HG03066 (cell line): Measurements from ENCODE around the gene IFNLR1.

Experiments
- ATAC-seq: cut with Tn5 transposase; IDR thresholded peaks from one replicate; pipeline ENCODE4 v1.9.1; 2021; ENCODE audit warnings: low read depth; ENCODE audit not compliant: unreplicated experiment

The IFNLR1 gene

GRCh38 chr1:24180676-24181075 is 6.4 kb downstream of the IFNLR1 start:
- ATAC-seq = no peak

GRCh38 chr1:24179251-24179840 is 7.7 kb downstream of the IFNLR1 start:
- ATAC-seq = no peak

DNA sequence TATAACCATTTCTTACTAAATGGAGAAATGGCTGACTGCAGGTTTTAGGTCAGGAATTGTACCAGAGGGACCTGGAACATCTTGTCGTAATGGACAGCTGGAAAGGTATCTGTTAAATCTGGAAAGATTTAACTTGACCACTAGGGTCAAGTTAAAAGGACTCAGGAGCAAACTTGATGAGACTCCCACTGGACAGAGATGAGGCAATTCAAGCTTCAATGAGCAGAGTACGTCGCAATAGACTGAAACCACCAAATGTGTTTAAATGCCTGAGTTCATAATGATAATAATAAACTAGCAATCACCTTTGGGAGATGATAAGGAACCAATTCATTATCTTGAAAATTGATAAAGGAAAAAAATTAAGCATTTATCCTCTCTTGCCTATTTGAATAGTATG is 8.7 kb downstream of the IFNLR1 start:
- no peak for ATAC-seq

- no peak for ATAC-seq
Measured at GRCh38 chr1:24177161-24177560, 9.9 kb downstream of the IFNLR1 start.

- no peak for ATAC-seq
Measured at GRCh38 chr1:24175033-24175755, 11.9 kb downstream of the IFNLR1 start.

GRCh38 chr1:24173638-24174575 is 13.2 kb downstream of the IFNLR1 start:
- no peak for ATAC-seq

DNA sequence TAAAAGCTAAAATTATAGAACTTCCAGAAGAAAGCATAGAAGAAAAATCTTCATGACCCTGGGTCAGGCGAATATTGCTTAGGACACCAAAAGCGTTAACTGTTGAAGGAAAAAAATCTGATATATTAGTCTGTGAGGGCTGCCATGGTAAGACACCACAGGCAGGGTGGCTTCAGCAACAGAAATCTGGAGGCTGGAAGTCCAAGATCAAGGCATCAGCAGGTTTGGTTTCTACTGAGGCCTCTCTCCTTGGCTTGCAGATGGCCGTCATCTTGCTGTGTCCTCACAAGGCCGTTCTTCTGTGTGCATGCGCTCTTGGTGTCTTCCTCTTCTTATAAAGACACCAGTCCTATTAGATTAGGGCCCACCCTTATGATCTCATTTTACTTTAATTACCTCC is 14.5 kb downstream of the IFNLR1 start:
- ATAC-seq = no peak

DNA sequence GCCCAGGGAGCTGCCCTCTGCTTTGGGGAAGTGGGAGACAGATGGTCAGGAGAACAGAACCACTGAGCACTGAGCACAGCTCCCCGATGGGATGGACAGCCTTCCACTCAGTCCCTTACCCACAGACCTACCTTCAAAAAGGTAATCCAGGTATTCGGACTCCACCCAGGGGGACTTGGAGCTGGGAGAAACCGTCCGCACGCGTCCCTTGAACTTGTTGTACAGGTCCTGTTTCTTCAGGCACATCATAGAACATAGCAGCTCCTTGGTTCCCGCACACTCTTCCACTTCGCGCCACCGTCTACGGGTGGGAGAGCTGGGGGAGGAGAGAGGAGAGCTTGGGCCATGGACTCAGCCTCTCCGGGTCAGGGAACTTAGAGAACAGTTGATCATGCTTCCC is 17.8 kb downstream of the IFNLR1 start:
- ATAC-seq = no peak

GRCh38 chr1:24168245-24168644 is 18.8 kb downstream of the IFNLR1 start:
- ATAC-seq = no peak

- ATAC-seq = no peak
Measured at GRCh38 chr1:24167008-24167407, 20.1 kb downstream of the IFNLR1 start.

- no peak for ATAC-seq
Measured at GRCh38 chr1:24165500-24165899, 21.6 kb downstream of the IFNLR1 start.

DNA sequence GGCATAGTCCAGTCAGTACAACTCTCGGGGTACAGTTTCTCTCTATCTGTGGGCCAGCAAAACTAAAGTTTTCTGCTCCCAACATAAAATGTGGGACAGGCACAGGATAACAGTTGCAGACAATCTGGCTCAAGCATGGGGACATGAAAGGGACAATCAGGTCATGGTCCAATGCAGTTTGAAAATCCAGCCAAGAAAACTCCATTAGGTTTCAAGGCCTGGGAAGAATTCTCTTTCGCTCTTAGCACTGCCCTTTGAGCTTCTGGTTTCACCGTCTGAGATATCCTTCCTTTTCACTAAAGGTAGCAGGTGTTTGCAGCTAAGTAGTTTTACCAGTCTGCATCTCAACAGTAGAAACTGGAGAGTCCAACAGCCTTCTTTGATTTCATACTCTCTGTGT is 23.1 kb downstream of the IFNLR1 start:
- no peak for ATAC-seq

DNA sequence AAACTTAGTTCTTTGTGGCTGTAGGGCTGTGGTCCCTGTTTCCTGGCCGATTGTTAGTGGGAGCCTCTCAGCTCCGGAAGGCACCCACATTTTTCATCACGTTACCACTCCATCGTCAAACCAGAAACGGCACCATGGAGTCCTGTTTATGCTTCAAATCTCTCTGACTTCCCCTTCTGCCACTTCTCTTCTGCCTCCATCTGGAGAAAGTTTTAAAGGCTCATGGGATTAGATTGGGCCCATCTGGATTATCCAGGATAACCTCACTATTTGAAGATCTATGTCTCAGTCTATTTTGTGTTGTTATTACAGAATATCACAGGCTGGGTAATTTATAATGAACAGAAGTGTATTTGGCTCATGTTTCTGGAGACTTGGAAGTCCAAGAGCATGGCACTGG is 24.9 kb downstream of the IFNLR1 start:
- no peak for ATAC-seq

GRCh38 chr1:24161270-24161669 is 25.8 kb downstream of the IFNLR1 start:
- ATAC-seq = no peak

DNA sequence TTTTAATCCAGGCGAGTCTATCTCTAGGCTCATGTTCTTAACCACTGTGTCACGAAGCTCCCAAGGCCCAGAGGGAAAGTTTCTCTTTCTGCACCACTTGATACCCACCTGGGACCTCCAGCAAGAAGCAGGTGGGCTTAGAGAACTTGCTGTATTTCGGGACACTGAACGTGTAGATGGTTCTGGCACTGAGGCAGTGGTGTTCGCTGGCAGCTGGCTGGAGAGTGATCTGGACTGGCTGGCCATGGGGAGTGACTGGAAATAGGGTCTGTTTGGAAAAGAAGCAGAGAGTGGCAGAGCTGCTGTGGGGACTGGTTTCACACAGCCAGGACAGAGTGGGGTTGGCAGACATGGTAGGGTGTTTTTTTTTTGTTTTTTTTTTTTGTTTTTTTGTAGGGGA is 27.7 kb downstream of the IFNLR1 start:
- ATAC-seq = no peak

- ATAC-seq = no peak
Measured at GRCh38 chr1:24157918-24158481, 29.1 kb downstream of the IFNLR1 start.

- ATAC-seq = no peak
Measured at GRCh38 chr1:24156542-24157260, 30.4 kb downstream of the IFNLR1 start.

- no peak for ATAC-seq
Measured at GRCh38 chr1:24155011-24155782, 31.9 kb downstream of the IFNLR1 start.

GRCh38 chr1:24154215-24154614 is 32.9 kb downstream of the IFNLR1 start:
- no peak for ATAC-seq
